Neural progenitor cell (in vitro differentiated cells): ENCODE measurements around the gene PDLIM4.

Experiments used
- CTCF ChIP-seq: fragments of 200-600 bp; sonication (generic); IDR thresholded peaks from 2 replicates; pipeline ENCODE4 v1.5.1; 2017; ENCODE audit warnings: antibody characterized with exemption, mild to moderate bottlenecking
- EZH2 ChIP-seq: fragments of 200-600 bp; sonication (generic); IDR thresholded peaks from 2 replicates; pipeline ENCODE4 v1.6.1; 2017; ENCODE audit warnings: antibody characterized with exemption, mild to moderate bottlenecking, moderate library complexity

DNA sequence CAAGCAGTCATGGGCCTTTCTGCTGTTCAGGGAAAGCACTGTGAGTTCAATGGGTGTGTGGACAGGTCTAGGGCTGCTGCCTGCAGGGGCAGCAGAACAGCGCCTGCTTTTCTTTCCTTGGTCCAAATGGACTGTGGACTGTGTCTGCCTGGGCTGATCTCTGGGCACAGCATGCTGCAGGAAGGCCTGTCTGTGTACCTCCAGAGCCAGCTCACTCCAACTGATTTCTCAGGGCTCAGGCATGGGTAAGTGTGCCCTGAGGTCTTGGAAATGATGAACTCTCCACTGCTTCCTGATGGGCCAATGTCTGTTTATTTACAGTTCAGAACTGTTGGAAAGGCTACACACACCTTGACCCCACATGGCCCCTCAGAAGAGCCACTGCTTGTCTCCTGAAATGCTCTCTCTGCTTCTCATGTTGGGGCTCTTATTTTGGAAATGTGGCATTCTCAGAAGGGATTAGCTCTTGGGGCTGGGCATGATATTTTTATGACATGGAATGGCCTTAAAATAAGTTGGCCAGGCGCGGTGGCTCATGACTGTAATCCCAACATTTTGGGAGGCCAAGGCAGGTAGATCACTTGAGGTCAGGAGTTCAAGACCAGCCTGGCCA lies 63.7 kb downstream of the PDLIM4 start:
- no peak for TF ChIP-seq CTCF
- TF ChIP-seq EZH2: no peak
